Measurements from ENCODE around the gene E2F4. TPM values are rescaled to one million over a fixed set of nuclear protein-coding genes. Genes with fewer than 3 reads are reported as not detected.

E2F4 gene
- total and polyA plus RNA-seq, 2 donors (not counting 1 experiment from before 2014, with no cell fraction given), result 106 to 188 TPM

DNA sequence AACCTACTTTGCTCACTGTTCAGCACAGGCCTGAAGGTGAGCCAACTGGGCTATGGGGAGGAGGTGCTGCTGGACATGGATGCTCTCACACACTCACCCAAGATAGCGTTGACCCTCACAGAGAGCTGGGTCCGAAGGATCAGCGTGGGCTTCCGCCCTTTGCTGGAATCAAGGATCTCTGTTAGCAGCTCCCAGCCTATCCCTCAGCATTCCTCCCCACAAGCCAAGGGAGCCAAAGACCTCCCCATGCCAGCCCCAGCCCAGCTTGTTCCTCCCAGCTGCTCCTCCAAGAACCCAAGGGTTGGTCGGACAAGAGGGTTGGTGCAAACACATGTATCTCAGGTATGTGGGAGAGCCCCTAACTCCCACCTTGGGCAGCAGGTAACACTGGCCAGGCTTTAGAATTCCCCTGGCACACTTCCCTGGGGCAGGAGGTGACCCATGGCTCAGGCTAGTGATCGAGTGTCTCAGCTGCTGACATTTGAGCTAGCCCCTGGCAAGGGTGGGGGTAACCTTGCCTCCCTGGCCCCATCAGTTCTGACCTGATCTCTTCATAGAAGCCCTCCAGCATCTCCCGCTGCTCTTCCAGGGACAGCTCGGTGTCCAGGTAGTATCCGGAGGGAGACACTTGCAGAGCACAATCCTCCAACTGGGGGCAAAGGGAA lies 47.0 kb downstream of the E2F4 start:
- DNase-seq (no peak), ATAC-seq (ENCODE audit: low read depth) (no peak)
- Histone ChIP-seq H3K4me2 (replicated peaks; ENCODE audit: low read depth, low read length, poor library complexity, severe bottlenecking) (no peak overlapping the region), H3K79me2 (ENCODE audit: control insufficient read depth, insufficient read depth, low read length) (peaks cover 26% of the 10 kb centered on the region), H2AFZ (ENCODE audit: insufficient read depth, low read depth, low read length, poor library complexity, severe bottlenecking) (no peak overlapping the region), H3K27me3 (replicated peaks in 1 of 4; ENCODE audit: control extremely low read depth in 1 of 4, control insufficient read depth in 3 of 4, insufficient read depth in 4 of 4, low read length in 3 of 4) (no peaks in the 10 kb centered on the region), H3K27ac (ENCODE audit: low read length in 2 of 2) (no peak overlapping the region), H3K9ac (ENCODE audit: low read length) (no peak overlapping the region), H3K36me3 (replicated peaks in 1 of 2; ENCODE audit: control extremely low read depth in 1 of 2, control insufficient read depth in 1 of 2, extremely low read depth in 1 of 2, insufficient read depth in 2 of 2, low read length in 1 of 2) (peaks cover 0 to 39% of the 10 kb centered on the region in 2 experiments), H3K9me3 (ENCODE audit: control extremely low read depth in 1 of 3, control insufficient read depth in 2 of 3, insufficient read depth in 1 of 3, low read length in 2 of 3) (no peaks in the 10 kb centered on the region), H4K20me1 (ENCODE audit: control insufficient read depth, insufficient read depth, low read length, poor library complexity, severe bottlenecking) (no peaks in the 10 kb centered on the region), H3K4me3 (ENCODE audit: control extremely low read depth in 1 of 5, extremely low read depth in 1 of 5, insufficient read depth in 1 of 5, low read depth in 2 of 5, low read length in 4 of 5) (no peak overlapping the region), H3K4me1 (ENCODE audit: control insufficient read depth in 2 of 2, insufficient read depth in 2 of 2, low read length in 2 of 2) (peaks cover 4 to 6% of the 10 kb centered on the region in 2 donors)
- 95% methylated on average over 9 of the region's 9 CpGs for WGBS (ENCODE audit: insufficient coverage)
- no peaks in the 10 kb centered on the region for H3K27me3 Mint-ChIP-seq
- ChIA-PET POLR2A (no interaction called here), CTCF (interaction anchor here (0.8 to 1.1 kb wide), 3 partner anchors 43 to 282 kb away, joined by 3 read pairs; no protein-coding TSS in a partner anchor)
- no peak overlapping the region for H3K27ac Mint-ChIP-seq
- H3K9me3 Mint-ChIP-seq (ENCODE audit: insufficient read depth), result no peaks in the 10 kb centered on the region
- TF ChIP-seq, protein P1, sequence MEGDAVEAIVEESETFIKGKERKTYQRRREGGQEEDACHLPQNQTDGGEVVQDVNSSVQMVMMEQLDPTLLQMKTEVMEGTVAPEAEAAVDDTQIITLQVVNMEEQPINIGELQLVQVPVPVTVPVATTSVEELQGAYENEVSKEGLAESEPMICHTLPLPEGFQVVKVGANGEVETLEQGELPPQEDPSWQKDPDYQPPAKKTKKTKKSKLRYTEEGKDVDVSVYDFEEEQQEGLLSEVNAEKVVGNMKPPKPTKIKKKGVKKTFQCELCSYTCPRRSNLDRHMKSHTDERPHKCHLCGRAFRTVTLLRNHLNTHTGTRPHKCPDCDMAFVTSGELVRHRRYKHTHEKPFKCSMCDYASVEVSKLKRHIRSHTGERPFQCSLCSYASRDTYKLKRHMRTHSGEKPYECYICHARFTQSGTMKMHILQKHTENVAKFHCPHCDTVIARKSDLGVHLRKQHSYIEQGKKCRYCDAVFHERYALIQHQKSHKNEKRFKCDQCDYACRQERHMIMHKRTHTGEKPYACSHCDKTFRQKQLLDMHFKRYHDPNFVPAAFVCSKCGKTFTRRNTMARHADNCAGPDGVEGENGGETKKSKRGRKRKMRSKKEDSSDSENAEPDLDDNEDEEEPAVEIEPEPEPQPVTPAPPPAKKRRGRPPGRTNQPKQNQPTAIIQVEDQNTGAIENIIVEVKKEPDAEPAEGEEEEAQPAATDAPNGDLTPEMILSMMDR (IDR thresholded peaks at IDR 0.05), result no peak
- no peak for TF ChIP-seq EZH2 (IDR thresholded peaks at IDR 0.05; ENCODE audit: borderline replicate concordance, insufficient read depth, low read depth, low read length, poor library complexity, severe bottlenecking)
- peaks cover 5% of the 10 kb centered on the region for H3K4me1 Mint-ChIP-seq
- intact Hi-C loops (cut with micrococcal nuclease), result no loop called here
- H3K4me3 Mint-ChIP-seq, result no peak overlapping the region

DNA sequence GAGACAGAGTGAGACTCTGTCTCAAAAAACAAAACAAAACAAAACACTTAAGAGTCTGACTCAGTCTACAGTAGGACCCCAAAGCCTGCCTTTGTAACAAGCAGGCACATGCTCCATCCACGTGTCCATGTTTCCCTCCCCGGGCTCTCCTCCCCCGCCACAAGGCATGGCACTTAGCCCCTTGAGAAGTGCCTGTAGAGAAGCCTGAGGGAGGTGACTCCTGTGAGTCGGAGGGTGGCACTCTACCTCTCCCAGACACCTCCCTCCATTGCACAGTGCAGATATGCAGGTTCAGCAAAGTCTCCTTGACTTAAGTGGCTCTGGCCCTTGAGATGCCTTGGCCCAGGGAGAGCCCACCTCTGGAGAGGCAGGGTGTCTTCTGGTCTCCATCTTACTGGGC lies 48.6 kb downstream of the E2F4 start:
- no peak overlapping the region for H3K4me2 ChIP-seq (replicated peaks; ENCODE audit: low read depth, low read length, poor library complexity, severe bottlenecking)
- no peak overlapping the region for H3K4me3 Mint-ChIP-seq

More for the DNA sequence above, 48.6 kb downstream of the E2F4 start:
- H3K36me3 ChIP-seq (replicated peaks in 1 of 2; ENCODE audit: control extremely low read depth in 1 of 2, control insufficient read depth in 1 of 2, extremely low read depth in 1 of 2, insufficient read depth in 2 of 2, low read length in 1 of 2), result peaks cover 0 to 33% of the 10 kb centered on the region in 2 experiments
- Mint-ChIP-seq H3K27me3 (no peaks in the 10 kb centered on the region), H3K9me3 (ENCODE audit: insufficient read depth) (no peaks in the 10 kb centered on the region), H3K4me1 (peaks cover 20% of the 10 kb centered on the region), H3K27ac (no peak overlapping the region)
- H3K4me3 ChIP-seq (ENCODE audit: control extremely low read depth in 1 of 5, extremely low read depth in 1 of 5, insufficient read depth in 1 of 5, low read depth in 2 of 5, low read length in 4 of 5), result no peak overlapping the region
- peaks cover 4% of the 10 kb centered on the region for H4K20me1 ChIP-seq (ENCODE audit: control insufficient read depth, insufficient read depth, low read length, poor library complexity, severe bottlenecking)
- no peak overlapping the region for H2AFZ ChIP-seq (ENCODE audit: insufficient read depth, low read depth, low read length, poor library complexity, severe bottlenecking)
- H3K9me3 ChIP-seq (ENCODE audit: control extremely low read depth in 1 of 3, control insufficient read depth in 2 of 3, insufficient read depth in 1 of 3, low read length in 2 of 3), result no peaks in the 10 kb centered on the region
- no peaks in the 10 kb centered on the region for H3K27me3 ChIP-seq (replicated peaks in 1 of 4; ENCODE audit: control extremely low read depth in 1 of 4, control insufficient read depth in 3 of 4, insufficient read depth in 4 of 4, low read length in 3 of 4)
- peaks cover 20 to 22% of the 10 kb centered on the region in 2 donors for H3K4me1 ChIP-seq (ENCODE audit: control insufficient read depth in 2 of 2, insufficient read depth in 2 of 2, low read length in 2 of 2)
- peaks cover 30% of the 10 kb centered on the region for H3K79me2 ChIP-seq (ENCODE audit: control insufficient read depth, insufficient read depth, low read length)
- ChIA-PET CTCF (no interaction called here), POLR2A (no interaction called here)
- TF ChIP-seq, protein P1 (IDR thresholded peaks at IDR 0.05), result no peak
- no peak for TF ChIP-seq EZH2 (IDR thresholded peaks at IDR 0.05; ENCODE audit: borderline replicate concordance, insufficient read depth, low read depth, low read length, poor library complexity, severe bottlenecking)
- no peak overlapping the region for H3K9ac ChIP-seq (ENCODE audit: low read length)
- intact Hi-C loops (cut with micrococcal nuclease), result loop anchor here (10.0 kb wide), 1 partner anchor 424 kb away; the partner anchor contains the start of genes ACD, C16orf86, ENKD1 and PARD6A
- ATAC-seq (ENCODE audit: low read depth) (no peak), DNase-seq (no peak)
- H3K27ac ChIP-seq (ENCODE audit: low read length in 2 of 2), result no peak overlapping the region
- 92% methylated on average over 2 of the region's 4 CpGs for WGBS (ENCODE audit: insufficient coverage)
